Activated T-helper 9 cell treated with anti-CD3 and anti-CD28 coated beads, Interleukin-2, amount 50 U/mL, for 16 hours (primary cell): ENCODE results near the gene COL9A3.

Experiments used
- DNase-seq: peaks from one replicate; pipeline ENCODE4 v3.0.0-alpha.2; 2020; ENCODE audit warnings: low read depth

Gene COL9A3

GRCh38 chr20:62778601-62779416, 38.0 kb upstream of the COL9A3 start:
- DNase-seq, result no peak

- DNase-seq, result no peak
Measured at GRCh38 chr20:62779417-62779685, 37.5 kb upstream of the COL9A3 start.

- DNase-seq, result no peak
Measured at GRCh38 chr20:62780204-62780603, 36.6 kb upstream of the COL9A3 start.

- DNase-seq, result no peak
Measured at GRCh38 chr20:62780696-62781095, 36.2 kb upstream of the COL9A3 start.

GRCh38 chr20:62782149-62782892, 34.5 kb upstream of the COL9A3 start:
- no peak for DNase-seq

- DNase-seq, result no peak
Measured at GRCh38 chr20:62782893-62783278, 34.0 kb upstream of the COL9A3 start.

- no peak for DNase-seq
Measured at GRCh38 chr20:62784497-62784896, 32.4 kb upstream of the COL9A3 start.

- DNase-seq, result no peak
Measured at GRCh38 chr20:62785393-62785792, 31.5 kb upstream of the COL9A3 start.

GRCh38 chr20:62786157-62786556, 30.7 kb upstream of the COL9A3 start:
- DNase-seq, result no peak

GRCh38 chr20:62787321-62787720, 29.5 kb upstream of the COL9A3 start:
- DNase-seq, result no peak

GRCh38 chr20:62787866-62788265, 29.0 kb upstream of the COL9A3 start:
- no peak for DNase-seq

- no peak for DNase-seq
Measured at GRCh38 chr20:62788607-62789006, 28.2 kb upstream of the COL9A3 start.

- no peak for DNase-seq
Measured at GRCh38 chr20:62790075-62790474, 26.8 kb upstream of the COL9A3 start.

- DNase-seq, result peak; percentile 48
Measured at GRCh38 chr20:62791301-62792181, 25.3 kb upstream of the COL9A3 start.

GRCh38 chr20:62792182-62792939, 24.5 kb upstream of the COL9A3 start:
- no peak for DNase-seq

- no peak for DNase-seq
Measured at GRCh38 chr20:62792940-62793756, 23.7 kb upstream of the COL9A3 start.

GRCh38 chr20:62793757-62794006, 23.2 kb upstream of the COL9A3 start:
- no peak for DNase-seq

GRCh38 chr20:62794007-62794724, 22.7 kb upstream of the COL9A3 start:
- peak; percentile 86 for DNase-seq

GRCh38 chr20:62795023-62795761, 21.7 kb upstream of the COL9A3 start:
- DNase-seq, result peak; percentile 53
